OCI-M1 (cell line): ENCODE measurements around the gene CPB2.

ENCODE experiments used
- DNase-seq: peaks from one replicate; lab custom pipeline; 2025; lab: John Stamatoyannopoulos, UW

CPB2 gene, protein sequence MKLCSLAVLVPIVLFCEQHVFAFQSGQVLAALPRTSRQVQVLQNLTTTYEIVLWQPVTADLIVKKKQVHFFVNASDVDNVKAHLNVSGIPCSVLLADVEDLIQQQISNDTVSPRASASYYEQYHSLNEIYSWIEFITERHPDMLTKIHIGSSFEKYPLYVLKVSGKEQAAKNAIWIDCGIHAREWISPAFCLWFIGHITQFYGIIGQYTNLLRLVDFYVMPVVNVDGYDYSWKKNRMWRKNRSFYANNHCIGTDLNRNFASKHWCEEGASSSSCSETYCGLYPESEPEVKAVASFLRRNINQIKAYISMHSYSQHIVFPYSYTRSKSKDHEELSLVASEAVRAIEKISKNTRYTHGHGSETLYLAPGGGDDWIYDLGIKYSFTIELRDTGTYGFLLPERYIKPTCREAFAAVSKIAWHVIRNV

DNA sequence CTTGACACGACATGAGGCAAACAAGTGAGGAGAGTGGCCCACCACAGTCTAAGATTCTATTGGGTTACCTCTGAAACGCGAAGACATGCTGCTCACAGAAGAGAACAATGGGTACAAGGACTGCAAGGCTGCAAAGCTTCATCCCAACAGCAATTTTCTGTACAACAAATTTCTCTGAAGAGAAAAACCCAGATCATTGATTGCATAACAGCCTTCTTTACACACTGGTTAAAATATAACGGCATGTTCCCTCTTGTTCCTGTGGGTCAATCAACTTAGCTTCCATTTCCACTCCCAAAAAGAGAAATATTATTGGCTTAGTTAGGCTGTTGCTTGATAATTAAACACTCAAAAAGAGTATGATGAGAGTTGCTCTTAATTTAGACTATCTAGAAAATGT is at the start of gene CPB2:
TSS of gene CPB2 (minus strand) at position 166 of the 400 bp plus-strand sequence. CDS start at position 142, 24 bp downstream.
- DNase-seq: no peak

DNA sequence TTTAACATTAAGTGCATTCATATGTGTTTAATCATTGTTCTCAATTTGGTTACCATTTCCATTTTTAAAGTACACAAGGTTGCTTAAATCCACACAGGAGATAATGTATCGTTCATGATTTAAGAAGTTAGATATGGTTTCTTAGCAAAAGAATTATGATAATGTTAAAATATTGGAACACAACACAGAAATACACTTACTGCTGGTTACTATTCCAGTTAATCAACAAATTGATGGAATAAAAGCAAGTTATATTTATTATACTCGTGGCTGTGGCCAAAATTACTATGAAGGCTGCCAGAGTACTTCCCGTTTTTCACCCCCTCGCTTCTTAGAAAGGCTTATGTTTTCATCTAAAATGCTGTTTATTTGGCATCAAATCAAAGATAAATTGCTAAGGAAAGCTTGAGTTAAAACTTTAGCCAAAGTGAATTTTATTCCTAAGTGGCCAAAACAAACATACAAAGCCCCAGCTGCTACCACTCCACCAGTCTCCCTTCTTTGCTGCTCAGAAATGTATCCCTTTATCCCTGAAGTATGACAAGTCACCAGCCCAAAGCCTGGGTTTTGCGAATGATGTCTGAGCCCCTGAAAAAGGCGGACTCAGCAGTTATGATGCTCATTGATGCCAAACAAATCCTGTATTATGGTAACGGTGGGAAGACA is 49.4 kb upstream of the CPB2 start:
- DNase-seq: no peak

DNA sequence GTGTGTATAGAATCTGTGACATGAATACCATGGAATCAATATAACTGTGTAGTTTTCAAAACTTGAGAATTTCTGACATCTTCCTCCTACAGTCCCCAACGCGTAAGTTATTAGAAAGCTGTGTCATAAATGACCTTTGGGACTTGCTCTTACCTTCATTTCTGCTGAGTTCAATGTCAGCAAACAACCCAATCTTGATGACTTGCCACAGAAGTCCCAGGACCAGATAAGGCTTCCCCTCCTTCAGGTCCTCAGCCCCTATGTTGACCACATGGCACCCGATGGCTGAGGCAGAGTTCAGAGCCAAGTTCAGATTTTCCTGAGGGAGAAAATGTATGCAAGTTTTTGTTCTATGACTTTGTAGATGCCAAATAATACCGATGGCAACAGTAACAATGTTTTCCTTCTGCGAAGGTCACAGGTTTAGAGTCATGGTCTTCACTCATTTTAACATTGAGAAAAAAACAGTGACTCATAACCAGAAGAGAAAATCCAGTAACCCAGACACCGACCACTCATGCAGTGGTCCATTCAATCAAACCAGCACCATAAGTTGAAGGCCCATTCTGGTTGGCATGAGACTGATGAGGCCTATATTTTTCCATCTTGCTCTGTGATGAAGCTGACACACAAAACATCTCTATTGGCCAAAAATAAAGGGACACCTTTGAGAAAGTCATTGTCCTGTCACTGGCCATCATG is 47.9 kb upstream of the CPB2 start:
- no peak for DNase-seq

DNA sequence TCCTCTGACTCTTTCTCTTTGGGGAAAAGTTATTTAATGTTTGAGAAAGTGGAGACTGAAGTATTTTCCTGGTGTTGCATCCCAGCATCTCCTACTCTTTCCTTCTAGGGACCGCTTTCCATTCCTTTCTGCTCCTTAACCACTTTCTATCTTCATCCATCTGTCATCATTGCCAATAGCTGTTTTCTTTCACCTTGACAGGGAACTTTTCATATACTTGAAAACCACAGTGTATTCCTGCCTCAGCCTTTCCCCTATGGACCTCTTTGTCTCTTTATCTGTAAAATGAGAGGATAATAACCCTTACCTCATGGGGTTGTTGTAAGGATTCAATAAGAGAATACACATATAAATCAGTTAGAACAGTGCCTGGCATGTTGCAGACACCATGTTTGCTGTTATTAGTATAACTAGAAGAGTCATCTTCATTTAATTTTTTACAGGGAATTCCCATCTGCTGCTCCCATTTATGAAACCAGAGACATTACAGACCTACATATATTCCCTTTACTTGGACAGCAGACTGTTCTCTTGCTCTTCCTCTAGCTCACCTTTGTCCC is 45.4 kb upstream of the CPB2 start:
- DNase-seq: no peak

DNA sequence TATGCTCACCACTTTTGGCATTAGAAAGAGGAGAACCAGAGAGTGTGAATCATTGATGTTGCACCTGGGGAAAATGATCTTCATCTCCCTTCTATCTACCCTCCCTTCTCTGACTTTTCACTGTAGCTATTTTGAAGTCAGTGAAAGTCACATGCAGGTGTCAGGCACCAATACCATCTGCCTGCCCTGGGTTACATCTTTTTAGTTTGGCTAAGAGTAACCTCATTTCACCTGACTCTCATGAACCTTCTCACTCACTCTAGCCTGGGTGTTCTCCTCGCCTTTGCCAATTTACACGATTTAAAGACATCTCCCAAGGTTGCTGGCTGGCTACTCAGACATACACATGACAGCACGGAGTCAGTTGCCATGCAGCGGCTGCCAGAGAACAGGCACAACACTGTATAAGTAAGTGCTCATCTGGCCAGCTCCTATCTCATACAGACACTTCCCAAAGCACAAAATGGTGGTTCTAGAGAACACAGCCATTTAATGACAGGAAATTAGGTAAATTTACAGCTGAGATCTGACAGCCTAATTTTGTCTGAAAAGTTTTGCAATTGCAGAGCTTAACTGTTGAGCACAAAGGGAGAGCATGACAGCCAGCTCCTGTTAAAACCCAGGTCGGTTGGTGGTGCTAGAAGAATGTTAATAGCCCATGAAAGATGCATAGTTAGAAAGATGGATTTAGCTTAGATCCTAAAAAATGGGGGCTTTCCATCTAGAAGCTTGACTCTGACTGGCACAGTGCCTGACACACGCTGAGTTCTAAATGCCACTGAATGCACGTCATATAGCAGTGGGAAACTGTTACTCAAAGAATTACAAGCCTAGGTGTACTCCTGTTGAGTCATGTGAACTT is 44.7 kb upstream of the CPB2 start:
- no peak for DNase-seq

DNA sequence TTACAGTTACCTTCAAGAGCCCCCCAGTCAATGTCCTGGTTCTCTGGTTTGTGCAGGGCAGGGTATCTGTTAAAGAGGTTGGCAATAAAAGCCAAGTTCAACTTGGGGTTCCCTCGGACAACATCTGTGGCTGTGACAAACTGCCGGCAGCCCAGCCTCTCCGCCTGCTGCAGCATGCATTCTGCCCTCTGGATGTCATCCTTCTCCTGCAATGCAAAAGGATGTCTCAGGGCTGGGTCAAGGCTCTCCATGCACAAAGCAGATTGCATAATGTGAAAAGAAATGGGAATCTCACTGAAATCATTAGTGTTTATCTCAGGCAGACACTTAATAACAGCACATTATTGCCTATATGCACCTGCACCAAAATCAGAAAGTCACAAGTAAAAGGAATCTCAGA is 42.1 kb upstream of the CPB2 start:
- DNase-seq: no peak

DNA sequence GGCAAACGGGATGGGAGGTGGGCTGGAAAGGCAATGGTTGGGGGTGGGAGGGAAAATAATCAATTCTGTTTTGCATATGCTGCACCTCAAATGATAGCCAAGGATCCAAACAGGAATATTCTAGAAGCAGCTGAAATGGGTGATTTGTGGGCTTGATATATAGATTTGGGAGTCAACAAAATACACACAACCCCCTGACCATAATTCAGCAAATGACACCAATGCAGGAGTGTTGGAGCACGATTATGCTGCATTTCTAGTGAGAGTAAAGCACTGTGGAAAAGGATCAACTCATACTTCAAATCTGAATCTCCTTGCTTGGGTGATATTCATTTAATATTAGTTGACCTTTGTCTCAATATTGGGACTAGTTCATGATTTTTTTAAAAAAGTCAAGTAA is 41.1 kb upstream of the CPB2 start:
- no peak for DNase-seq

DNA sequence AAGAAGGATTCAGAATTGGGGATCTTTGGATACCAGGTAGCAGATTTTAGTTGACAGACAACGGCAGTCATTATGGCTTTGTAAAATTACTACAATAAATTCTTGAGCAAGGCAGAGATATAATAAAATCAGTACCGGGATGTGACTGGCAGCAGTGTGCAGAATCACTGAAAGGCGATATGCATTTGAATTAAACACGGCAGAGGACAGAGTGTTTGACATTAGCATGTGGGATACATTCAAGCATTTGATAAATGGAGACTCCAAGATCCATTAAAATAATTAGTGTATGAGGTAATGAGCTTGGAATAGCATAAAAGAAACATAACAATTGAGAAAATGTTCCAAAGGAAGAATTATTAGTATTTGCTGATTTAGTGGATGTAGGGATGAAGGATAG is 40.3 kb upstream of the CPB2 start:
- no peak for DNase-seq

DNA sequence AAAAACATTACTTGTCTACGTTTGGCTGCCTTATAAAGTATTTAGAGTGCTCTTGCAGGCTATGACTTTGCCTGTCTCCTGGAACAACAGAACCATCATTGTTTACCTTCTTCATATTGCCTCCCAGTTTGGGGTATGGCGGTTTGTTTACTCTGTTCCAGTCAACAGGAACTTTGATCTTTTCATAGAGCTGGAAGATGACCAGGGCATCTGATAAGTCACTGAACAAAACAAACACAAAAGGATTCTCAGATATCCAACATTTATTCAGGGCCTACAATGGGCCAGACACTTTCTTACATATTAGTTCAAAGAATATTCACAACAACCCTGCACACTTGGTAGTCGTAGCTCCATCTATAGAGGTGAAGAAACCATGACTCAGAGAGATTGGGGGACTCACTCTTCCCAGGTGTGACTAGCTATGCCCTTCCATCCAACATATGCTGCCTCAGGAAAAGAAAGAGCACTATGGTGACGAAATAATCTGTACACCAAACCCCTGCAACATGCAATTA is 38.4 kb upstream of the CPB2 start:
- no peak for DNase-seq

DNA sequence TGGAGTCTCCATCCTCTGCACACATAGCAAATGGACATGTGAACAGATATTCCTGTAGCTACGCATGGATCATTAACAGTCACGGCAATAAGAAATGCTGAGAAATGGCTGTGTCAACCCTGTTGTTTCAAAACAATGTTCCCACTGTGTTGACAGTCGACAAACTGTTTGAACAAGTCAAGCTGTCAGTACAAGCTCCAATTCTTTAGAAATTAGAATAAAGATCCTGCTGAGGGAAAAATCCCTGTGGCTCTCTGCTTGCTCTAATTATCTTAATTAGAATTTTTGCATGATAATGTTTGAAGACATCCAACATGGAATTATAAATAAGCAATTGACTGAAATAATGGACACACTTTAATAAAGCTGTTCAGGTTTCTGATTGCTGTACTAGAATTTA is 37.9 kb upstream of the CPB2 start:
- DNase-seq: no peak

DNA sequence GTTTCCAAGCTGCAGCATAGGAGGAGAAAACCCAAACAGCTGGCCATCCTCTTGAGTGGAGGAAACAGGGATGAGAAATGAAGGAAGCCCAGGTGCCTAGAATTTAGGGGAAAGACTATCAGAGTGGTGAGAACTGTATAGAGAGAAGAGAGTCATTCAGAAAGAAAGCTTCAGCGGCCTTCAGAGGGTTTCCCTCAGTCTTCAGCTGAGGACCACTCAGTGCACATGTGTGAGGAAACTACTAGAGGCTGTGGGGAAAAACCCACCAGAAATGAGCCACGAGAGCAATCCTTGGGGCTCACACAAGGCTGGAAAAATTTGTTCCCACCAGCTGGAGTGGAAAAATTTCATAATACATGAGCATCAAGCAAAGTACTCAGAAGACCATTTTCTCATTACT is 35.2 kb upstream of the CPB2 start:
- no peak for DNase-seq

DNA sequence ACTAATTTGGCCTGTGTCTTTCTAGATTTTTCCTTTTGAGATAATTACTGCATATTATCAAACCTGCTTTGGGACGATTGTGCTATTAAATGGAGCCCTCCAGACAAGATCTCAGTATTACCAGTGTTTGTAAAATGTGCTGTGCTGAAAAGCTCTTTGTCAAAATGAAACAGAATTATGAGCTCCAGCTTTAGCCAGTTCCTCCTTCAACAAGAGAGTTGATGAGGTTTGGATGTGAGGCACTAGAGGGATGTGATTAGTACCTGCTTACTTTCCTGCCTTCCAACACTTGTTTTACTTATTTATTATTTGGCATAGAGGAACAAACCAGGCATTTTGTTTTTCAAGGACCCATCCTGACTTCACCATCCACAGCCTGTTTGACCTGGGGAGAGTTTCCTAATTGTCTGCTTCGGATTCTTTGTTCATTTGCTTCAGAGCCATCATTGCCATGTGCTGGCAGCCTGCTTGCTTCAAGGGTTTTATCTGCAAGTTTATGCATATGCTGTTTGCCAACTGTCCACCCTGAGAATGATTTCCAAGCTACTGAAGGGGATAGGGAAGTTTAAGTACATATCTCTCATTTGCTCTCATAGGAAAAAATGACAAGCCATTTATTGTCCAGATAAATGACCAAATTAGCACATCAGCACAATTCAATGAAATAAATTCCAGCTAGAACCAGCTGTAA is 32.9 kb upstream of the CPB2 start:
- no peak for DNase-seq

DNA sequence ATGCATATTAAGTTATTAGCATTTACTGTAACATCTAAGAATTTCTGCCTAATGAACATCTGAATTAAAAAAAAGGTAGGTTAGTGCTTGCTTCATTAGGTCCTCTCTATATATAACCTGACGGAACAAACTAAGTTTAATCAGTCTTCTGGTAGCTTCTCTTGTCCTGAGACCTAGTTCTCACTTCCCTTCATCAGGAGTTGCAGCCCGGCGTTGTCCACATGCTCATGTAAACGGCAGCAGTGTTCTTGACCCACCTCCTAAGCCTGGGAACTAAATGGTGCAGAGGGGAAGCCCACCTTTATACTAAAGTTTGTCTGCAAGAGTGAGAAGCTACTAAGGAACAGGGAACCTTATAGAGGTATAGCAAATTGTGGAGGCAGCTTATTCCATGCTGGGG is 31.9 kb upstream of the CPB2 start:
- DNase-seq: no peak

DNA sequence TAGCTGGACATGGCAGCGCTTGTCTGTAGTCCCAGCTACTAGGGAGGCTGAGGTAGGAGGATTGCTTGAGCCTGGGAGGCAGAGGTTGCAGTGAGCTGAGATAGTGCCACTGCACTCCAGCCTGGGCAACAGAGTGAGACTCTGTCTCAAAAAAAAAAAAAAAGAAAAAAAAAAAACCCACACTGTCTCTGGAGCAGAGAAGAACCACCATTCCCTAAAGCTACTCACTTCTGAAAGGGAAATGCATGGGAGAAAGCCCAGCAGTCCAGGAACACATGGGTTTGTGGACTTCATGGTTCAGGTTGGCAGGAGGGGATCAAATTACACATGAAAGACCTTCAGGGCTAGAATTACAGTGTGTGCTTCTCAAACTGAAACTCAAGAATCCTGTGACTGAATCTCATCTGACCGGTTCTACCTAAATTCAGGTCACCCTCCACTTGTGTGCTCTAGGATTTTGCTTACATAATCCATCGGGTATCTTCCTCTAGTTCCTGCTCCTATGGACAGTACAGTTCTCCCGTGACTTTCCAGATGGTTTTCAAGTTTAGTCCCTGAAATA is 30.2 kb upstream of the CPB2 start:
- DNase-seq: no peak

DNA sequence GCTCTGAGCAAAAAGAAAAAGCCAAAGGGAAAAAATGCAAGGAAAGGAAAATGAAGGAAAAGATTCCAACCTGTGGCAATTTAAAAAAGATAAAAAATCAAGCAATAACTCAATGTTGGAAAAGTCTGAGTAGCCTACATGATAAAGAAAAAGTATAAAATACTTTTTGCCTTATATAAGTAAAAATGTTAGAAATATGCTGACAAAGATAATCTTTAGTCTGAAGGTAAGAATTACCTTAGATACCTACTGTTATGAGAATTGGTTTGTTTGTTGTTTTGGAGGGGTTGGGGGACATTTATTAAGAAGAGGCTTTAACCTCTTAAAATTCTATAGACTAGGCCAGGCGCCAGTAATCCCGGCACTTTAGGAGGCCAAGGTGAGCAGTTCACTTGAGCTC is 29.7 kb upstream of the CPB2 start:
- no peak for DNase-seq

DNA sequence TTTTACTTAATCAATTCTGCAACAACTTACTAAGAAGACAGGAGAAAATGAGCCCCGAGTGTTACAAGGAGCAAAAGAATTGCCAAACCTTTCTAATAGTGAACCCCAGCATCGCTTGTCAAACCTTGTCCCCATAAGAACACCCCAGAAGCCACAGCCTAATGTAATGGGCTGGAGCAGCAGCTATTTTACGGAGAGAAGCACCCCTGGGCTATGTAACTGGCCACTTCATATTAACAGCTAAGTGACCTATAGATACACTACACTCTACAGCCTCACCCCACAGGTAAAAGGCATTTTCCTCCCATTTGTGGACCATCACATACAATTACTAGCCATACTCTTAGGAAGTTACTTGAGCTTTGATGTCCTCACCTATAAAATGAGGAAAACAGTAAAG is 27.3 kb upstream of the CPB2 start:
- DNase-seq: no peak

DNA sequence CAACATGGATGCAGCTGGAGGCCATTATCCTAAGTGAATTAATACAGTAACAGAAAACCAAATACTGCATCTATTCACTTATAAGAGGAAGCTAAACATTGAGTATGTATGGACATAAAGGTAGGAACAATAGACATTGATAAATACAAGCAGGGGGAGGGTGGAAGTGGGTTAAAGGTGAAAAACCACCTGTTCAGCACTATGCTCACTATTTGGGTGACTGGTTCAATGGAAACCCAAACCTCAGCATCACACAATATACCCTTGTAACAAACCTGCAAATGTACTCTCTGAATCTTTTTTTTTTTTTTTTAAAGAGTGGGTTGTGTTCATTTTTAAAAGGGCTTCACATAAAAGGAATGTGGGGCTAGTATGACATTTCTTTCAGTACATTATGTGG is 26.9 kb upstream of the CPB2 start:
- DNase-seq: no peak

DNA sequence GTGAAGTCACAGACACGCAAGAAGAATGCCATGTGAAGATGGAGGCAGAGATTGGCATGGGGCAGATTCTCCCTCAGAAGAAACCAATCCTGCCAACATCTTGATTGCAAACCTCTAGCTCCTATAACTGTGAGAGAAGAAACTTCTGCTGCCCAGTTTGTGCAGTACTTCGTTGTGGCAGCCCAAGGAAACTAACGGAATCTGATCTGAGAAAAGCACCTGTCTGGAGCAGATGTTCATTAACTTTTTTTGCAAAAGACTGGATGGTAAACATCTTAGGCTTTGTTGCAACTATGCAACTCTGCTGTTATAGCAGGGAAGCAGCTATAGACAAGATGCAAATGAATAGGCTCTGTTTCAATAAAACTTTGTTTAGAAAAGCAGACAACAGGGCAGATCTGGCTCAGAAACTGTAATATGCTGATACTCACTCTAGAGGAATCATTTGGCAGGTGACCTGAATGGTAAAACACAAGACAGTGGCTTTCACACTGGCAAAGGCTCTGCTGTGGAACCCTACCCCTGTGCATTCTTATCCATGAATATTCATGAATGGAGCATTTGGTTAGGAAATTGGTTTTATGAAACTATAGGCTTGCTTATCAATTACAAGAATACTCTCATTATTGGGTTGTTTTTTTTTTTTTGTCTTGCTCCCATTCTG is 25.3 kb upstream of the CPB2 start:
- DNase-seq: no peak

DNA sequence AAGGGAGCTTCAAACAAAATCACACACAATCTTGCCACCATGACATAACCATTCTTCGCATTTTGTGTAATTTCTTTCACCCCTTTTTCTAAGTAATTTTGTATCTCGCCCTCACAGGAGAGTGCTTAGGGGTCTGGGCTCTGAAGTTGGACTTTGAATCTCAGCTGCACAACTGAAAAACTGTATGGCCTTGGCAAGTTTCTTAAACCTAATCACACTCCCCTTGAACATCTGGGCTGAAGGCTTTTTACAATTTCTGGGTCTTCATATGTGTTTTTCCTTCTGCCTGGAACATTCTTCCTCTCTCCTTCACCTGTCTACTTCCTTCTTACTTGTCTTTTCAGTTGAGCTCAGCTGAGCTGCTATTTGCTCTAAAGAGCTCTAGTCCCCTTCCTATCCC is 24.3 kb upstream of the CPB2 start:
- no peak for DNase-seq

DNA sequence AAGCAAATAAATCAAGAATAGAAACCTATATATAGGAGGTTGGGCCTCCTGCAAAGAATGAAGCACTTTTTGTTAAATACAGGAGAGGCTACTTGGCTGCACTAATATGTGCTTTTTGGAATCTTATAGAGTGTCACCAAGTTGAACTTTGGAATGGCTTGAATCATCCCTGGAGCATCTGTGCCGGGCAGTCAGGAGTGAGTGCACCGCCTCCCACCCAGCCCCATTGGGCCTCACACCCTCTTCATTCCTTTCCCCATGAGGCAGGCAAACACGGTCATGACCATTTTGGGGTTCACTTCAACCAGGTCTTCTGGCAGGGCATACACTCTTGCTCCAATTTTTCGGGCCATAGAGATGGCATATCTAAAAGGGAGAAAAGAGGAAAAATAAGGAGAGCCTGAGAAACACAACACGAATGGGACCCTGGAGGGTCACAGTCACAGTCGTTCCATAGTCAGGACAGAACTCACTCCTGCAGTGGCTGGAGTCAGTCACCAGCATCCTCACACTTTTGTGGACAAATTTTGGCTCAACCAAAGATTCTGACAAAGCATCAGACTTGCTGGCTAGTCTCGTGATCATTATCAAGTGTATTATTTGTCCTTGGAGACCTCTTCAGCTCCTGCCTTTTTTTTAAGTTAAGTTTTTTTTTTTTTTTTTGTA is 22.7 kb upstream of the CPB2 start:
- DNase-seq: no peak
